ENCODE data around the gene MYO3A.
A peak's percentile ranks its signal among the peaks of the same experiment; 100 is the strongest.

MYO3A gene

GRCh38 chr10:25944771-25945170 lies 10.7 kb downstream of the MYO3A start:
- H4K20me1 ChIP-seq (ENCODE audit: insufficient read depth, low read length) = no peaks in the 10 kb centered on the region
- H3K36me3 ChIP-seq (replicated peaks; ENCODE audit: insufficient read depth, low read length) = no peaks in the 10 kb centered on the region
- H3K4me1 ChIP-seq (ENCODE audit: low read length) = no peaks in the 10 kb centered on the region
- H2AFZ ChIP-seq (ENCODE audit: low read length) = no peak overlapping the region
- no peaks in the 10 kb centered on the region for H3K27me3 ChIP-seq (replicated peaks; ENCODE audit: insufficient read depth, low read length)
- no peak overlapping the region for H3K9ac ChIP-seq (ENCODE audit: low read length)
- H3K4me3 ChIP-seq (ENCODE audit: low read length) = no peak overlapping the region
- H3K4me2 ChIP-seq (ENCODE audit: low read depth, low read length) = no peak overlapping the region
- no peaks in the 10 kb centered on the region for H3K9me2 ChIP-seq (replicated peaks; ENCODE audit: insufficient read depth, low read length)
- no peaks in the 10 kb centered on the region for H3F3A ChIP-seq (ENCODE audit: insufficient read depth, low read length)
- H3K79me2 ChIP-seq (ENCODE audit: low read length) = no peaks in the 10 kb centered on the region
- H3K27ac ChIP-seq (ENCODE audit: low read length) = no peak overlapping the region
- no peak for DNase-seq
- H3K9me3 ChIP-seq (replicated peaks; ENCODE audit: insufficient read depth, low read length) = no peaks in the 10 kb centered on the region
- TF ChIP-seq EZH2phosphoT487 (IDR thresholded peaks at IDR 0.05; ENCODE audit: low read length) (no peak), EZH2 (optimal IDR thresholded peaks at IDR 0.05; ENCODE audit: low read depth, low read length) (no peak), CTCF (IDR thresholded peaks at IDR 0.05; ENCODE audit: low read length) (no peak)

GRCh38 chr10:25952857-25953256 lies 18.8 kb downstream of the MYO3A start:
- no peaks in the 10 kb centered on the region for H3F3A ChIP-seq (ENCODE audit: insufficient read depth, low read length)
- no peaks in the 10 kb centered on the region for H3K9me3 ChIP-seq (replicated peaks; ENCODE audit: insufficient read depth, low read length)
- H3K27ac ChIP-seq (ENCODE audit: low read length) = no peak overlapping the region
- no peak overlapping the region for H3K4me3 ChIP-seq (ENCODE audit: low read length)
- no peaks in the 10 kb centered on the region for H3K79me2 ChIP-seq (ENCODE audit: low read length)
- no peaks in the 10 kb centered on the region for H4K20me1 ChIP-seq (ENCODE audit: insufficient read depth, low read length)
- TF ChIP-seq EZH2 (optimal IDR thresholded peaks at IDR 0.05; ENCODE audit: low read depth, low read length) (no peak), EZH2phosphoT487 (IDR thresholded peaks at IDR 0.05; ENCODE audit: low read length) (no peak), CTCF (IDR thresholded peaks at IDR 0.05; ENCODE audit: low read length) (no peak)
- no peak overlapping the region for H2AFZ ChIP-seq (ENCODE audit: low read length)
- H3K27me3 ChIP-seq (replicated peaks; ENCODE audit: insufficient read depth, low read length) = no peaks in the 10 kb centered on the region
- 0 out of 2 replicates have a peak, but pooled peaks cover 9% of the 10 kb centered on the region for H3K4me1 ChIP-seq (ENCODE audit: low read length)
- no peaks in the 10 kb centered on the region for H3K9me2 ChIP-seq (replicated peaks; ENCODE audit: insufficient read depth, low read length)
- H3K36me3 ChIP-seq (replicated peaks; ENCODE audit: insufficient read depth, low read length) = no peaks in the 10 kb centered on the region
- no peak overlapping the region for H3K4me2 ChIP-seq (ENCODE audit: low read depth, low read length)
- no peak overlapping the region for H3K9ac ChIP-seq (ENCODE audit: low read length)
- DNase-seq = peak; percentile 66

- Histone ChIP-seq H3K4me3 (ENCODE audit: low read length) (no peak overlapping the region), H3F3A (ENCODE audit: insufficient read depth, low read length) (no peaks in the 10 kb centered on the region), H3K9me2 (replicated peaks; ENCODE audit: insufficient read depth, low read length) (no peaks in the 10 kb centered on the region), H3K27me3 (replicated peaks; ENCODE audit: insufficient read depth, low read length) (no peaks in the 10 kb centered on the region), H3K27ac (ENCODE audit: low read length) (no peak overlapping the region), H3K79me2 (ENCODE audit: low read length) (no peaks in the 10 kb centered on the region), H3K9me3 (replicated peaks; ENCODE audit: insufficient read depth, low read length) (no peaks in the 10 kb centered on the region), H2AFZ (ENCODE audit: low read length) (no peak overlapping the region), H4K20me1 (ENCODE audit: insufficient read depth, low read length) (no peaks in the 10 kb centered on the region), H3K36me3 (replicated peaks; ENCODE audit: insufficient read depth, low read length) (no peaks in the 10 kb centered on the region), H3K4me2 (ENCODE audit: low read depth, low read length) (no peak overlapping the region), H3K4me1 (ENCODE audit: low read length) (0 out of 2 replicates have a peak, but pooled peaks cover 9% of the 10 kb centered on the region), H3K9ac (ENCODE audit: low read length) (no peak overlapping the region)
- DNase-seq = no peak
- TF ChIP-seq EZH2 (optimal IDR thresholded peaks at IDR 0.05; ENCODE audit: low read depth, low read length) (no peak), EZH2phosphoT487 (IDR thresholded peaks at IDR 0.05; ENCODE audit: low read length) (no peak), CTCF (IDR thresholded peaks at IDR 0.05; ENCODE audit: low read length) (no peak)
Observed at GRCh38 chr10:25954851-25955250, 20.8 kb downstream of the MYO3A start.

Data from MM.1S (cell line).